Motor neuron (in vitro differentiated cells): ENCODE results near the gene DGKI. TPM values are rescaled to one million over a fixed set of nuclear protein-coding genes. Genes with fewer than 3 reads are reported as not detected.

Source experiments
- ATAC-seq, 8 experiments: fragments of 200-7000 bp; cut with Tn5 transposase; replicated peaks in 6 of 8; 2 replicates each; pipeline ENCODE4 v1.8.0; 2021; ENCODE audit warnings: mild to moderate bottlenecking in 8 of 8, moderate library complexity in 8 of 8
- H3K27ac ChIP-seq, 2 donors: fragments of 250-450 bp; sonication (Bioruptor Pico); 2 replicates each; pipeline ENCODE4 v1.9.0; 2021; ENCODE audit warnings: antibody characterized with exemption in 2 of 2, mild to moderate bottlenecking in 2 of 2, moderate library complexity in 1 of 2
- H3K4me1 ChIP-seq, 2 donors: fragments of 250-450 bp; sonication (Bioruptor Pico); replicated peaks in 1 of 2; 2 replicates each; pipeline ENCODE4 v1.6.1; 2021; ENCODE audit warnings: antibody characterized with exemption in 2 of 2, mild to moderate bottlenecking in 2 of 2, moderate library complexity in 1 of 2
- H3K4me3 ChIP-seq, 5 donors: fragments of 250-450 bp; sonication (Bioruptor Pico); 2 replicates each; pipeline ENCODE4 v1.9.0; 2021; ENCODE audit warnings: antibody characterized with exemption in 5 of 5, mild to moderate bottlenecking in 5 of 5, moderate library complexity in 4 of 5
- WGBS, 10 experiments: fragments of 450-650 bp; shearing (Covaris generic); methylation state at CpG; one replicate each; pipeline ENCODE4 v1.0.0; 2022; 5-methylcytosine and 5-hydroxymethylcytosine counted together
- in situ Hi-C, 9 experiments: fragments of 400-800 bp; cut with MboI; loops; one replicate each; pipeline ENCODE4 v1.15.0; 2021; ENCODE audit warnings: low sequenced_read_pairs in 9 of 9, low pct_unique_long_range_greater_than_20kb in 2 of 9; ENCODE audit not compliant: unreplicated experiment in 9 of 9
- total RNA-seq, 8 experiments: library from RNA; unstranded; fragments of 300-600 nt; gene quantifications; 2 replicates each; pipeline versions ENCODE4 v1.2.3 to v1.2.4, GENCODE V29; 2022

DGKI gene
- total RNA-seq, 8 experiments from 2014 or later: 0.27 to 30.3 (median 10.4) TPM

GRCh38 chr7:137757146-137757925, 89.4 kb downstream of the DGKI start:
- WGBS, 10 experiments: 47 to 95% (median 78%) methylated on average over 3 to 9 of the region's 10 CpGs
- no peak for ATAC-seq
- Histone ChIP-seq H3K4me3 (no peak overlapping the region), H3K27ac (no peak overlapping the region), H3K4me1 (peaks cover 32 to 47% of the 10 kb centered on the region in 2 donors)
- in situ Hi-C loops: no loop called here

GRCh38 chr7:137755846-137756651, 90.7 kb downstream of the DGKI start:
- ATAC-seq: peak in 3 of 8 experiments; percentile 30 to 34 (median 33)
- Histone ChIP-seq H3K27ac (no peak overlapping the region), H3K4me1 (peaks cover 32 to 47% of the 10 kb centered on the region in 2 donors), H3K4me3 (no peak overlapping the region)
- 0 to 83% (median 70%) methylated on average over 2 to 5 of the region's 5 CpGs; no CpG with 5 or more reads in 1 of the 10 experiments for WGBS, 10 experiments
- in situ Hi-C loops: no loop called here

GRCh38 chr7:137755427-137755826, 91.3 kb downstream of the DGKI start:
- in situ Hi-C loops: no loop called here
- Histone ChIP-seq H3K4me1 (peaks cover 32 to 47% of the 10 kb centered on the region in 2 donors), H3K4me3 (no peak overlapping the region), H3K27ac (no peak overlapping the region)
- ATAC-seq: no peak
- WGBS, 10 experiments: 15 to 84% (median 70%) methylated on average over 1 to 4 of the region's 4 CpGs; no CpG with 5 or more reads in 1 of the 10 experiments

- in situ Hi-C loops: no loop called here
- Histone ChIP-seq H3K4me1 (peaks cover 28 to 43% of the 10 kb centered on the region in 2 donors), H3K27ac (peak overlapping the region; percentile 36 to 56), H3K4me3 (peak overlapping the region in 3 of 5 donors; percentile 3 to 17 (median 16))
- ATAC-seq: peak in 5 of 8 experiments; percentile 74 to 86 (median 78)
- 0 to 50% (median 21%) methylated on average over 1 to 7 of the region's 11 CpGs; no CpG with 5 or more reads in 2 of the 10 experiments for WGBS, 10 experiments
These were observed 92.6 kb downstream of the DGKI start for GRCh38 chr7:137753948-137754851.

- H3K27ac ChIP-seq: no peak overlapping the region
- no peak overlapping the region for H3K4me3 ChIP-seq
- WGBS, 10 experiments: 0 to 71% (median 45%) methylated on average over 1 to 3 of the region's 3 CpGs; no CpG with 5 or more reads in 1 of the 10 experiments
- in situ Hi-C loops: no loop called here
- H3K4me1 ChIP-seq: peaks cover 28 to 43% of the 10 kb centered on the region in 2 donors
- peak in 5 of 8 experiments; percentile 47 to 71 (median 61) for ATAC-seq
These were observed 93.2 kb downstream of the DGKI start for GRCh38 chr7:137753575-137753947.

- peaks cover 28 to 43% of the 10 kb centered on the region in 2 donors for H3K4me1 ChIP-seq
- 0 to 100% (median 76%) methylated on average over 1 to 4 of the region's 4 CpGs; no CpG with 5 or more reads in 3 of the 10 experiments for WGBS, 10 experiments
- ATAC-seq: peak in 1 of 8 experiments; percentile 5
- in situ Hi-C loops: no loop called here
- no peak overlapping the region for H3K4me3 ChIP-seq
- H3K27ac ChIP-seq: no peak overlapping the region
These were observed 93.7 kb downstream of the DGKI start for GRCh38 chr7:137753067-137753466.

GRCh38 chr7:137751361-137752009, 95.3 kb downstream of the DGKI start:
- in situ Hi-C loops: no loop called here
- 51 to 98% (median 78%) methylated on average over 2 to 6 of the region's 6 CpGs; no CpG with 5 or more reads in 2 of the 10 experiments for WGBS, 10 experiments
- no peak overlapping the region for H3K4me3 ChIP-seq
- H3K4me1 ChIP-seq: peaks cover 28 to 51% of the 10 kb centered on the region in 2 donors
- no peak overlapping the region for H3K27ac ChIP-seq
- no peak for ATAC-seq

GRCh38 chr7:137747359-137748031, 99.3 kb downstream of the DGKI start:
- no peak overlapping the region for H3K4me3 ChIP-seq
- H3K4me1 ChIP-seq: peaks cover 0 to 14% of the 10 kb centered on the region in 2 donors
- peak in 4 of 8 experiments; percentile 30 to 44 (median 40) for ATAC-seq
- H3K27ac ChIP-seq: no peak overlapping the region
- in situ Hi-C loops: no loop called here
- WGBS, 10 experiments: 21 to 67% (median 48%) methylated on average over 1 to 7 of the region's 7 CpGs

GRCh38 chr7:137743021-137743420, 103.8 kb downstream of the DGKI start:
- no peak overlapping the region for H3K4me3 ChIP-seq
- H3K27ac ChIP-seq: no peak overlapping the region
- no peak for ATAC-seq
- H3K4me1 ChIP-seq: peaks cover 0 to 14% of the 10 kb centered on the region in 2 donors
- in situ Hi-C loops: no loop called here
- WGBS, 10 experiments: 59 to 100% (median 99%) methylated on average over 1 to 2 of the region's 2 CpGs

GRCh38 chr7:137742051-137742450, 104.7 kb downstream of the DGKI start:
- Histone ChIP-seq H3K27ac (no peak overlapping the region), H3K4me1 (peaks cover 0 to 5% of the 10 kb centered on the region in 2 donors), H3K4me3 (no peak overlapping the region)
- in situ Hi-C loops: no loop called here
- 19 to 100% (median 88%) methylated on average over 2 to 3 of the region's 3 CpGs; no CpG with 5 or more reads in 3 of the 10 experiments for WGBS, 10 experiments
- no peak for ATAC-seq

- in situ Hi-C loops: no loop called here
- H3K4me3 ChIP-seq: no peak overlapping the region
- 40 to 100% (median 81%) methylated on average over 1 to 2 of the region's 2 CpGs; no CpG with 5 or more reads in 1 of the 10 experiments for WGBS, 10 experiments
- peaks cover 0 to 3% of the 10 kb centered on the region in 2 donors for H3K4me1 ChIP-seq
- H3K27ac ChIP-seq: no peak overlapping the region
- no peak for ATAC-seq
These were observed 105.3 kb downstream of the DGKI start for GRCh38 chr7:137741443-137741842.
